Measurements from ENCODE around the gene R3HCC1L.

R3HCC1L gene

GRCh38 chr10:98134431-98135221 is at the start of gene R3HCC1L:
TSS of gene R3HCC1L (plus strand) at chr10:98134657. CDS start at chr10:98208115, 73,458 bp downstream.
- DNase-seq (ENCODE audit: low read depth), result peak; percentile 93
- TF ChIP-seq, protein P1, sequence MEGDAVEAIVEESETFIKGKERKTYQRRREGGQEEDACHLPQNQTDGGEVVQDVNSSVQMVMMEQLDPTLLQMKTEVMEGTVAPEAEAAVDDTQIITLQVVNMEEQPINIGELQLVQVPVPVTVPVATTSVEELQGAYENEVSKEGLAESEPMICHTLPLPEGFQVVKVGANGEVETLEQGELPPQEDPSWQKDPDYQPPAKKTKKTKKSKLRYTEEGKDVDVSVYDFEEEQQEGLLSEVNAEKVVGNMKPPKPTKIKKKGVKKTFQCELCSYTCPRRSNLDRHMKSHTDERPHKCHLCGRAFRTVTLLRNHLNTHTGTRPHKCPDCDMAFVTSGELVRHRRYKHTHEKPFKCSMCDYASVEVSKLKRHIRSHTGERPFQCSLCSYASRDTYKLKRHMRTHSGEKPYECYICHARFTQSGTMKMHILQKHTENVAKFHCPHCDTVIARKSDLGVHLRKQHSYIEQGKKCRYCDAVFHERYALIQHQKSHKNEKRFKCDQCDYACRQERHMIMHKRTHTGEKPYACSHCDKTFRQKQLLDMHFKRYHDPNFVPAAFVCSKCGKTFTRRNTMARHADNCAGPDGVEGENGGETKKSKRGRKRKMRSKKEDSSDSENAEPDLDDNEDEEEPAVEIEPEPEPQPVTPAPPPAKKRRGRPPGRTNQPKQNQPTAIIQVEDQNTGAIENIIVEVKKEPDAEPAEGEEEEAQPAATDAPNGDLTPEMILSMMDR (IDR thresholded peaks at IDR 0.05; ENCODE audit: low read depth, low read length), result no peak
- TF ChIP-seq MYC (IDR thresholded peaks at IDR 0.05; ENCODE audit: low read depth, low read length), result peak; percentile 83
- TF ChIP-seq MAX (IDR thresholded peaks at IDR 0.05; ENCODE audit: low read depth, low read length), result peak; percentile 43; the same call in 1 of the 2 replicates
- peak; percentile 96 for TF ChIP-seq POLR2A (IDR thresholded peaks at IDR 0.05; ENCODE audit: extremely low read depth, insufficient read length)

DNA sequence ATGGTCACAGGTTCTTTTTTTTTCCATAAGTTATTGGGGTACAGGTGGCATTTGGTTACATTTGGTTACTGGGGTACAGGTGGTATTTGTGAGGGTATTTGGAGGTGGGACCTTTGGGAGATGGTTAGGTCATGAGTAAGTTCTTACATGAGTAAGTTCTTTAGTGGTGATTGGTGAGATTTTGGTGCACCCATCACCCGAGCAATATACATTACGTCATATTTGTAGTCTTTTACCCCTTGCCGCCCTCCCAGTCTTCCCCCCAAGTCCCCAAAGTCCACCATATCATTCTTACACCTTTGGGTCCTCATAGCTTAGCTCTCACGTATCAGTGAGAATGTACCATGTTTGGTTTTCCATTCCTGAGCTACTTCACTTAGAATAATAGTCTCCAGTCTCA is 49.2 kb upstream of the R3HCC1L start:
- no peak overlapping the region for H3K4me3 ChIP-seq (ENCODE audit: low read depth, low read length)
- TF ChIP-seq MYC (IDR thresholded peaks at IDR 0.05; ENCODE audit: low read depth, low read length) (no peak), MAX (IDR thresholded peaks at IDR 0.05; ENCODE audit: low read depth, low read length) (no peak), POLR2A (IDR thresholded peaks at IDR 0.05; ENCODE audit: extremely low read depth, insufficient read length) (no peak)
- TF ChIP-seq, protein P1 (IDR thresholded peaks at IDR 0.05; ENCODE audit: low read depth, low read length), result no peak
- DNase-seq (ENCODE audit: low read depth), result no peak

More at GRCh38 chr10:98134431-98135221, at the start of gene R3HCC1L:
- peak within 1 kb of the TSS; percentile 78 for H3K4me3 ChIP-seq (ENCODE audit: low read depth, low read length)

DNA sequence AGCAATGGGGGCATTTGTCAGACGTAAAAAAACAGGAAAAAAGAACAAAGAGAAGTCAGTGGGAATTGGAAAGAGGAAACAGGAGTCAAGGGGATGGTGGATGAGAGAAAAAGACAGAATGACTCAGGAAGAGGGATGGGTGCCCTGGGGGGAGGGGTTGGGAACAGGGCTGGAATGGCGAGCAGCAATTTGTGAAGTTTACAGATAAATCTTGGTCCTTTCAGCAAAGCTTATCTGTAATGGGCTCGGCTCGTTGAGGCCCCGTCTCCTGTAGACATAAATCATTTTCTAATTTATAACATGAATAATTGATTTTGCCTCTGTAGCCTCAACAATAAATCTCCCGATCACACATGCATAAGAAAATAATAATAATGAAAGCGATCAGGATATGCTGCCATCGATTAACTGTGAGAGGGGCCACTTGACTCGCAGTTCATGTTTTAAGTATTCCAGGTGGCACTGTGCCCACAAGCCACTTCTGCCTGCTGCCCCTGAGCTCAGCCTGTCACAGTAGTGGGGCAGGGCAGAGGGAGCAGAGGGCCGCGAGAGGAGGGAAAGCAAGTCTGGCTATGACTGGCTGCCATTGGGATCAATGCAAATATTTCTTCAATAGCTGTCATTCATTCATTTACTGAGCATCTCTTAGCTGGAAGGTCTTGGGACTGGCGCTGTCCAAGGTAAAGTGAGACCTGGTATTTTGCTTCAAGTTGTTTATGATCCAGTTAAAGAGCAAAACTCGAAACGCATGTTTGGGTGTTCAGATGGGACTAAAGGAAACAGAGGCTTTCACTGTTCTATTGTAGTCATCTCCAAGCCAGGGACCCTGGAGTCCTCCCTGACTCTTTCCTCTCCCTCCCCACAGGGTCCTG is 47.4 kb upstream of the R3HCC1L start:
- DNase-seq (ENCODE audit: low read depth), result peak; percentile 48
- TF ChIP-seq, protein P1 (IDR thresholded peaks at IDR 0.05; ENCODE audit: low read depth, low read length), result no peak
- TF ChIP-seq MYC (IDR thresholded peaks at IDR 0.05; ENCODE audit: low read depth, low read length) (no peak), MAX (IDR thresholded peaks at IDR 0.05; ENCODE audit: low read depth, low read length) (no peak), POLR2A (IDR thresholded peaks at IDR 0.05; ENCODE audit: extremely low read depth, insufficient read length) (no peak)
- no peak overlapping the region for H3K4me3 ChIP-seq (ENCODE audit: low read depth, low read length)

- no peak overlapping the region for H3K4me3 ChIP-seq (ENCODE audit: low read depth, low read length)
- no peak for DNase-seq (ENCODE audit: low read depth)
- no peak for TF ChIP-seq MYC (IDR thresholded peaks at IDR 0.05; ENCODE audit: low read depth, low read length)
- TF ChIP-seq MAX (IDR thresholded peaks at IDR 0.05; ENCODE audit: low read depth, low read length), result no peak
- TF ChIP-seq, protein P1 (IDR thresholded peaks at IDR 0.05; ENCODE audit: low read depth, low read length), result no peak
- no peak for TF ChIP-seq POLR2A (IDR thresholded peaks at IDR 0.05; ENCODE audit: extremely low read depth, insufficient read length)
Measured at GRCh38 chr10:98088186-98088971, 46.1 kb upstream of the R3HCC1L start.

GRCh38 chr10:98090822-98091221 is 43.6 kb upstream of the R3HCC1L start:
- TF ChIP-seq MYC (IDR thresholded peaks at IDR 0.05; ENCODE audit: low read depth, low read length), result no peak
- TF ChIP-seq, protein P1 (IDR thresholded peaks at IDR 0.05; ENCODE audit: low read depth, low read length), result no peak
- no peak for TF ChIP-seq MAX (IDR thresholded peaks at IDR 0.05; ENCODE audit: low read depth, low read length)
- no peak for TF ChIP-seq POLR2A (IDR thresholded peaks at IDR 0.05; ENCODE audit: extremely low read depth, insufficient read length)
- DNase-seq (ENCODE audit: low read depth), result peak; percentile 87

More at GRCh38 chr10:98090822-98091221, 43.6 kb upstream of the R3HCC1L start:
- no peak overlapping the region for H3K4me3 ChIP-seq (ENCODE audit: low read depth, low read length)

Measured in NB4 (cell line).